Measurements from ENCODE around the gene PLXNA4. TPM values are rescaled to one million over a fixed set of nuclear protein-coding genes. Genes with fewer than 3 reads are reported as not detected.

The PLXNA4 gene
- total RNA-seq, 1 experiment from 2014 or later = not detected

DNA sequence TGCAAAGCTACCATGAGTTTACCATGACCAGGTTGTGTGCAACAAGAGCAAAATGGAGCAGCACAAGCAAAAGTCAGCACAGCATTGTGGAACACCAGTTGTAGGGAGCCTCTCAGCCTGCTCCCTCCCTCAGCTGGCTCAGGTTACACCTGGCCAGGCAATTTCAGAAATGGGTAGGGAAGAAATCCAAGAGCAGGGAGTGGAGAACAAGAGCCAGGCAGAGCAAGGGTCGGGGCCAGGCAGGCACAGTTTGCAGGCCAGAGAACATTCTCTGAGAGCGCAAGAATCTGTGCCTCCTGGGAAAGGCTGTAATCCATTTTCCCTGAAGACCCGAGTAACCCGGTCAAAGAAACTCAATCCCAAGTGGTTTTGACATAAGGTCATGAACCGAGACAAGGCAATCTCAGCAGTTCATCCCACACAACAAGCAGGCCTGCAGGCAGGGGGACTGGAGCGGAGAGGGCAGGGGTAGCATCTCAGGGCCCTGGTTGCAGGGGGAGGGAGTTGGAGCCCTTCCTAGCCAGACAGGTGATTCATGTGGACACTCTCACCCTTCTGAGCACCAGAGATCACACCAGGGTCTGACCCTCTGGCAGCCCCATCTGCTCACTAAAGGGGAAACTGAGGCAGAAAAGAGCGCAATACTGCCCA lies 258.4 kb downstream of the PLXNA4 start:
- CTCF ChIA-PET = no interaction called here
- H3K36me3 ChIP-seq (ENCODE audit: control insufficient read depth in 1 of 2, insufficient read depth in 2 of 2, low read length in 2 of 2) = no peaks in the 10 kb centered on the region
- H3K27ac ChIP-seq (ENCODE audit: low read depth, low read length) = no peak overlapping the region
- POLR2A ChIA-PET = no interaction called here
- 0 out of 4 replicates have a peak, but pooled peaks cover 0 to 3% of the 10 kb centered on the region in 2 experiments for H3K4me1 ChIP-seq (ENCODE audit: control insufficient read depth in 1 of 2, insufficient read depth in 2 of 2, low read length in 2 of 2)
- ATAC-seq = no peak
- no peaks in the 10 kb centered on the region for H4K20me1 ChIP-seq (ENCODE audit: insufficient read depth)
- no peak overlapping the region for H3K4me2 ChIP-seq (ENCODE audit: low read length)
- H3K79me2 ChIP-seq (ENCODE audit: insufficient read depth, low read length) = no peaks in the 10 kb centered on the region
- no peak overlapping the region for H2AFZ ChIP-seq (ENCODE audit: low read depth, low read length, poor library complexity, severe bottlenecking)
- peaks cover 45% of the 10 kb centered on the region for H3K27me3 ChIP-seq (ENCODE audit: insufficient read depth, low read length)
- TF ChIP-seq, protein P1, sequence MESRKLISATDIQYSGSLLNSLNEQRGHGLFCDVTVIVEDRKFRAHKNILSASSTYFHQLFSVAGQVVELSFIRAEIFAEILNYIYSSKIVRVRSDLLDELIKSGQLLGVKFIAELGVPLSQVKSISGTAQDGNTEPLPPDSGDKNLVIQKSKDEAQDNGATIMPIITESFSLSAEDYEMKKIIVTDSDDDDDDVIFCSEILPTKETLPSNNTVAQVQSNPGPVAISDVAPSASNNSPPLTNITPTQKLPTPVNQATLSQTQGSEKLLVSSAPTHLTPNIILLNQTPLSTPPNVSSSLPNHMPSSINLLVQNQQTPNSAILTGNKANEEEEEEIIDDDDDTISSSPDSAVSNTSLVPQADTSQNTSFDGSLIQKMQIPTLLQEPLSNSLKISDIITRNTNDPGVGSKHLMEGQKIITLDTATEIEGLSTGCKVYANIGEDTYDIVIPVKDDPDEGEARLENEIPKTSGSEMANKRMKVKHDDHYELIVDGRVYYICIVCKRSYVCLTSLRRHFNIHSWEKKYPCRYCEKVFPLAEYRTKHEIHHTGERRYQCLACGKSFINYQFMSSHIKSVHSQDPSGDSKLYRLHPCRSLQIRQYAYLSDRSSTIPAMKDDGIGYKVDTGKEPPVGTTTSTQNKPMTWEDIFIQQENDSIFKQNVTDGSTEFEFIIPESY (IDR thresholded peaks at IDR 0.05; ENCODE audit: extremely low read depth, insufficient replicate concordance, low read length) = no peak
- TF ChIP-seq SP1 (IDR thresholded peaks at IDR 0.05; ENCODE audit: low read depth) (no peak), CEBPB (IDR thresholded peaks at IDR 0.05; ENCODE audit: low read depth) (no peak), CBX3 (IDR thresholded peaks at IDR 0.05; ENCODE audit: low read depth) (no peak), EGR1 (IDR thresholded peaks at IDR 0.05; ENCODE audit: low read depth) (no peak), ATF3 (IDR thresholded peaks at IDR 0.05) (no peak), POLR2AphosphoS5 (IDR thresholded peaks at IDR 0.05; ENCODE audit: low read depth, low read length) (no peak), TCF7L2 (IDR thresholded peaks at IDR 0.05; ENCODE audit: borderline replicate concordance, extremely low read depth, insufficient read depth, insufficient read length) (no peak), POLR2A (IDR thresholded peaks at IDR 0.05; ENCODE audit: borderline replicate concordance, extremely low read depth, insufficient read depth, insufficient read length) (no peak), RAD21 (IDR thresholded peaks at IDR 0.05; ENCODE audit: low read depth) (no peak), ZNF274 (IDR thresholded peaks at IDR 0.05; ENCODE audit: low read depth, low read length) (no peak), SRF (IDR thresholded peaks at IDR 0.05; ENCODE audit: low read depth) (no peak), MAX (IDR thresholded peaks at IDR 0.05) (no peak)
- TF ChIP-seq, protein P2, sequence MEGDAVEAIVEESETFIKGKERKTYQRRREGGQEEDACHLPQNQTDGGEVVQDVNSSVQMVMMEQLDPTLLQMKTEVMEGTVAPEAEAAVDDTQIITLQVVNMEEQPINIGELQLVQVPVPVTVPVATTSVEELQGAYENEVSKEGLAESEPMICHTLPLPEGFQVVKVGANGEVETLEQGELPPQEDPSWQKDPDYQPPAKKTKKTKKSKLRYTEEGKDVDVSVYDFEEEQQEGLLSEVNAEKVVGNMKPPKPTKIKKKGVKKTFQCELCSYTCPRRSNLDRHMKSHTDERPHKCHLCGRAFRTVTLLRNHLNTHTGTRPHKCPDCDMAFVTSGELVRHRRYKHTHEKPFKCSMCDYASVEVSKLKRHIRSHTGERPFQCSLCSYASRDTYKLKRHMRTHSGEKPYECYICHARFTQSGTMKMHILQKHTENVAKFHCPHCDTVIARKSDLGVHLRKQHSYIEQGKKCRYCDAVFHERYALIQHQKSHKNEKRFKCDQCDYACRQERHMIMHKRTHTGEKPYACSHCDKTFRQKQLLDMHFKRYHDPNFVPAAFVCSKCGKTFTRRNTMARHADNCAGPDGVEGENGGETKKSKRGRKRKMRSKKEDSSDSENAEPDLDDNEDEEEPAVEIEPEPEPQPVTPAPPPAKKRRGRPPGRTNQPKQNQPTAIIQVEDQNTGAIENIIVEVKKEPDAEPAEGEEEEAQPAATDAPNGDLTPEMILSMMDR (IDR thresholded peaks at IDR 0.05 in 2 of 3, conservative IDR thresholded peaks at IDR 0.05 in 1 of 3; ENCODE audit: borderline replicate concordance in 1 of 3, insufficient read depth in 1 of 3, low read depth in 2 of 3, low read length in 2 of 3) = no peak
- H3K9me3 ChIP-seq (ENCODE audit: control insufficient read depth in 1 of 2, insufficient read depth in 1 of 2, low read depth in 1 of 2, low read length in 2 of 2) = no peaks in the 10 kb centered on the region
- DNase-seq (ENCODE audit: low read depth, low spot score) = no peak
- H3K9ac ChIP-seq (ENCODE audit: low read length) = no peak overlapping the region
- RAD21 ChIA-PET (ENCODE audit: low non-redundant PET in 1 of 2, low total read pairs in 2 of 2, uncharacterized antibody in 2 of 2, unreplicated experiment in 2 of 2) = interaction anchor here (0.7 to 1.8 kb wide), 3 partner anchors 263 to 314 kb away, joined by 4 to 9 read pairs (median 6); no protein-coding TSS in a partner anchor
- intact Hi-C loops (cut with micrococcal nuclease) = loop anchor here (1.0 to 5.0 kb wide), 3 partner anchors 262 to 1114 kb away; no protein-coding TSS in a partner anchor
- H3K4me3 ChIP-seq (replicated peaks in 1 of 2; ENCODE audit: low read depth in 1 of 2, low read length in 2 of 2) = no peak overlapping the region
- no TSS peak for BruUV-seq (replicated peaks)
- H3K9me2 ChIP-seq (ENCODE audit: insufficient read depth) = no peaks in the 10 kb centered on the region
